Adrenal gland (tissue), 5 donors: Measurements from ENCODE around the gene APBA1.

Source experiments
- POLR2A ChIP-seq, 2 donors: fragments of 450-650 bp; IDR thresholded peaks; one replicate each; pipeline ENCODE4 v1.6.1; 2017; ENCODE audit warnings: antibody characterized with exemption in 2 of 2, mild to moderate bottlenecking in 2 of 2, moderate library complexity in 1 of 2
- TF ChIP-seq, protein P1 (sequence below), 6 experiments: fragments of 450-650 bp in 4 of 6; fragments of 200-600 bp in 2 of 6; sonication (generic) in 1 of 6; IDR thresholded peaks; 1 replicate in 5 of 6; 2 replicates in 1 of 6; pipeline versions ENCODE4 v1.5.1 to v1.8.0; 2016 to 2021; ENCODE audit warnings: antibody characterized with exemption in 6 of 6, mild to moderate bottlenecking in 2 of 6, moderate library complexity in 1 of 6
- donor health status: DM: no; HTN: no; CAD: no.

DNA sequence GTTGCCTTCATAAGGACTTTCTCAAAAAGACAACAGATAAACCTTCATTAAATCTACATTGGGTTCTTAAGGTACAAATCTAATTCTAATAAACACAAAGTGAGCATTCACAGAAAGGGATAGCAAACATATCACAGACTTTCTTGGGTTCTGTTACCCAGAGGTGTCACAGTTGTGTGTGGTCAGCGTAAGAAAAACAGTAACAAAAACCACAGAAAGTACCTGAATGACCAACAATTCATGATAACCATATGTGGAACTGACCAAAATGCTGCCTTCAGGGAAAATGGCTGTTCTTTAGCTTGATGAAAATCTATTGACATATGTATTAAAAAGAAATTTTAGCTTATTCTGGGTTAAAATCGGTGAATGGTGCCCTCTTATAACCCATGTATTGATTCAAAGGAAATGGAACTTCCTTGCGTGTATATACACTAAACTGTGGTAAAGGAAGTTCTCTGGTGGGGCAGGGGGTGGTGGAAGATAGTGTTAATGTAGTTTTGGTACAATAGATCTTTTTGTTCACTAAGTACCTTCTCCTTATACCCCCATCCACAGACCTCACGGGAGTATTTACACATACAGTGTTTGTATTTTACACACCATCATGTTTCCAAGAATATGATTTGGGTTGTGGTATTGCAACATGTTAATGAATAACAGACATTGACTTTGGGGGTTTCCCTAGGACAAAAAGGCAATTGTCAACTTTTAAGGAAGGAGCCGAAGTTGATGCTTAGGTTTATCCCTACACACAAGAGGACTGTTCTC, 152.5 kb downstream of the APBA1 start:
- TF ChIP-seq, protein P1, sequence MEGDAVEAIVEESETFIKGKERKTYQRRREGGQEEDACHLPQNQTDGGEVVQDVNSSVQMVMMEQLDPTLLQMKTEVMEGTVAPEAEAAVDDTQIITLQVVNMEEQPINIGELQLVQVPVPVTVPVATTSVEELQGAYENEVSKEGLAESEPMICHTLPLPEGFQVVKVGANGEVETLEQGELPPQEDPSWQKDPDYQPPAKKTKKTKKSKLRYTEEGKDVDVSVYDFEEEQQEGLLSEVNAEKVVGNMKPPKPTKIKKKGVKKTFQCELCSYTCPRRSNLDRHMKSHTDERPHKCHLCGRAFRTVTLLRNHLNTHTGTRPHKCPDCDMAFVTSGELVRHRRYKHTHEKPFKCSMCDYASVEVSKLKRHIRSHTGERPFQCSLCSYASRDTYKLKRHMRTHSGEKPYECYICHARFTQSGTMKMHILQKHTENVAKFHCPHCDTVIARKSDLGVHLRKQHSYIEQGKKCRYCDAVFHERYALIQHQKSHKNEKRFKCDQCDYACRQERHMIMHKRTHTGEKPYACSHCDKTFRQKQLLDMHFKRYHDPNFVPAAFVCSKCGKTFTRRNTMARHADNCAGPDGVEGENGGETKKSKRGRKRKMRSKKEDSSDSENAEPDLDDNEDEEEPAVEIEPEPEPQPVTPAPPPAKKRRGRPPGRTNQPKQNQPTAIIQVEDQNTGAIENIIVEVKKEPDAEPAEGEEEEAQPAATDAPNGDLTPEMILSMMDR (IDR thresholded peaks at IDR 0.05), result no peak
- no peak for TF ChIP-seq POLR2A (IDR thresholded peaks at IDR 0.05)
